Measurements from ENCODE around the gene BCKDK.

DNA sequence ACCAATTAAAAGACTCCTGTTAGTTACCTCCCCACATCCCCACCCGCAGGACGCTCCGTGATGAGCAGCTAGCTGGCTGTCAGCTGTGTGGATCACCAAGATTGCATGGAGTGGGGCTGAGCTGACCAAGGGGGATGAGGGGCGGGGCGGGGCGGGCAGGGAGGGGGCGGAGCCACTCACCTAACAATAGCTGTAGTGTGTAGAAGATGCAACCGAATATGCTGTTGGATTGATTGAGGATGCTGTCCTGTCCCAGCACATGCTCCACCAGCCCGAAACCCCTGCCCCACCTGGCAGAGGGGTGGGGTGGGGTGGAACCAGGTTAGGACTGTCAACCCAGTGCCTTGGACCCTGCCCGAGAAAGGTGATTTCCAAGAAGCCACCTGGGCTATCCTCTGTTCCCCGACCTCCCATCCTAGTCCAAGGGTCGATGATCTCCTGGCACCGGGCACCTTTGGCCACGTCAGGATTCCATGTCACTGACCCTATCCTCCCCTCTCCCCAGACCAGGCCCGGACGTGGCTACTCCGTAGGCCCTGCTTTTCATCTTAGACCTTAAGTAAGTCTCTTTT, 15.0 kb upstream of the BCKDK start:
- TF ChIP-seq, protein P1, sequence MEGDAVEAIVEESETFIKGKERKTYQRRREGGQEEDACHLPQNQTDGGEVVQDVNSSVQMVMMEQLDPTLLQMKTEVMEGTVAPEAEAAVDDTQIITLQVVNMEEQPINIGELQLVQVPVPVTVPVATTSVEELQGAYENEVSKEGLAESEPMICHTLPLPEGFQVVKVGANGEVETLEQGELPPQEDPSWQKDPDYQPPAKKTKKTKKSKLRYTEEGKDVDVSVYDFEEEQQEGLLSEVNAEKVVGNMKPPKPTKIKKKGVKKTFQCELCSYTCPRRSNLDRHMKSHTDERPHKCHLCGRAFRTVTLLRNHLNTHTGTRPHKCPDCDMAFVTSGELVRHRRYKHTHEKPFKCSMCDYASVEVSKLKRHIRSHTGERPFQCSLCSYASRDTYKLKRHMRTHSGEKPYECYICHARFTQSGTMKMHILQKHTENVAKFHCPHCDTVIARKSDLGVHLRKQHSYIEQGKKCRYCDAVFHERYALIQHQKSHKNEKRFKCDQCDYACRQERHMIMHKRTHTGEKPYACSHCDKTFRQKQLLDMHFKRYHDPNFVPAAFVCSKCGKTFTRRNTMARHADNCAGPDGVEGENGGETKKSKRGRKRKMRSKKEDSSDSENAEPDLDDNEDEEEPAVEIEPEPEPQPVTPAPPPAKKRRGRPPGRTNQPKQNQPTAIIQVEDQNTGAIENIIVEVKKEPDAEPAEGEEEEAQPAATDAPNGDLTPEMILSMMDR (IDR thresholded peaks at IDR 0.05) = no peak
- no peak for TF ChIP-seq EP300 (IDR thresholded peaks at IDR 0.05)
- no peak for TF ChIP-seq POLR2A (IDR thresholded peaks at IDR 0.05)

All from tibial nerve (tissue), 4 donors.